Measurements from ENCODE around the gene C3orf18.

C3orf18 gene

GRCh38 chr3:50567386-50568167 lies at the start of gene C3orf18:
C3orf18 (minus strand) TSS chr3:50567747; CDS start chr3:50565699, 2,048 bp downstream.
- DNase-seq, result peak; percentile 94 to 95

- peak; percentile 94 for DNase-seq
These were observed 49.2 kb upstream of the C3orf18 start for GRCh38 chr3:50616770-50617095.

GRCh38 chr3:50616003-50616769 lies 48.6 kb upstream of the C3orf18 start:
- peak; percentile 77 to 82 for DNase-seq

- DNase-seq, result no peak
These were observed 47.6 kb upstream of the C3orf18 start for GRCh38 chr3:50615190-50615589.

GRCh38 chr3:50612970-50613846 lies 45.7 kb upstream of the C3orf18 start:
- peak in 1 of 2 experiments; percentile 11 for DNase-seq

- DNase-seq, result no peak
These were observed 44.8 kb upstream of the C3orf18 start for GRCh38 chr3:50612234-50612882.

- peak; percentile 99 for DNase-seq
These were observed 44.1 kb upstream of the C3orf18 start, which contains the start of gene CISH for GRCh38 chr3:50611464-50612233. CISH (minus strand) TSS chr3:50611774; CDS start chr3:50611650, 124 bp downstream.

- DNase-seq, result no peak
These were observed 43.5 kb upstream of the C3orf18 start for GRCh38 chr3:50610992-50611463.

- DNase-seq, result peak in 1 of 2 experiments; percentile 65
These were observed 42.8 kb upstream of the C3orf18 start for GRCh38 chr3:50610181-50610971.

GRCh38 chr3:50609763-50610085 lies 42.2 kb upstream of the C3orf18 start:
- DNase-seq, result no peak

GRCh38 chr3:50609071-50609762 lies 41.7 kb upstream of the C3orf18 start:
- no peak for DNase-seq

- DNase-seq, result no peak
These were observed 40.7 kb upstream of the C3orf18 start for GRCh38 chr3:50608278-50608677.

- peak in 1 of 2 experiments; percentile 10 for DNase-seq
These were observed 39.9 kb upstream of the C3orf18 start for GRCh38 chr3:50607271-50608091.

GRCh38 chr3:50606596-50606995 lies 39.0 kb upstream of the C3orf18 start:
- DNase-seq, result peak in 1 of 2 experiments; percentile 35

GRCh38 chr3:50605901-50606326 lies 38.4 kb upstream of the C3orf18 start:
- DNase-seq, result peak in 1 of 2 experiments; percentile 19

GRCh38 chr3:50604628-50605588 lies 37.4 kb upstream of the C3orf18 start:
- DNase-seq, result no peak

GRCh38 chr3:50604110-50604621 lies 36.6 kb upstream of the C3orf18 start:
- DNase-seq, result no peak
